Panc1 (cell line): ENCODE results near the gene LSM14B. TPM values are rescaled to one million over a fixed set of nuclear protein-coding genes. Genes with fewer than 3 reads are reported as not detected.

ENCODE experiments used
- ATAC-seq: fragments of 200-7000 bp; cut with Tn5 transposase; 2 replicates; pipeline ENCODE4 v1.9.1; 2020; ENCODE audit warnings: mild to moderate bottlenecking, moderate library complexity
- BruUV-seq: library from RNA; stranded (reverse); fragments of 400-500 nt; replicated peaks from 2 replicates; lab custom pipeline; 2021; lab: Mats Ljungman, UMichigan
- CTCF ChIA-PET: fragments of 300-600 bp; sonication (Branson Sonifier 250); formaldehyde crosslinking; loops from one replicate; lab custom pipeline; 2022; ENCODE audit warnings: antibody characterized with exemption; lab: Charles Lee
- POLR2A ChIA-PET: fragments of 300-600 bp; sonication (Branson Sonifier 250); formaldehyde crosslinking; loops from one replicate; lab custom pipeline; 2022; ENCODE audit warnings: antibody characterized with exemption; lab: Charles Lee
- DNase-seq: peaks from one replicate; pipeline ENCODE4 v3.0.0-alpha.2; 2010; ENCODE audit warnings: low read depth, low spot score
- H3K27ac ChIP-seq: 2 replicates; pipeline ENCODE4 v1.5.1; 2011; ENCODE audit warnings: mild to moderate bottlenecking, low read length, inconsistent platforms
- H3K27me3 ChIP-seq: fragments of 200-500 bp; sonication (Bioruptor generic); 2 replicates; pipeline ENCODE4 v1.6.0; 2014; ENCODE audit warnings: low read length, inconsistent platforms; ENCODE audit not compliant: control insufficient read depth, insufficient read depth
- H3K36me3 ChIP-seq: fragments of 200-500 bp; sonication (Bioruptor generic); 2 replicates; pipeline ENCODE4 v1.5.1; 2014; ENCODE audit warnings: inconsistent platforms, mild to moderate bottlenecking, low read length, moderate library complexity; ENCODE audit not compliant: control insufficient read depth, insufficient read depth
- H3K4me1 ChIP-seq: 2 replicates; pipeline ENCODE4 v1.5.1; 2011; ENCODE audit warnings: inconsistent platforms, mild to moderate bottlenecking, low read length, moderate library complexity; ENCODE audit not compliant: control insufficient read depth, insufficient read depth
- H3K4me3 ChIP-seq, 2 experiments: 2 replicates each; pipeline ENCODE4 v1.5.1; 2011 to 2012; ENCODE audit warnings: low read depth in 2 of 2, low read length in 2 of 2, mild to moderate bottlenecking in 2 of 2, inconsistent platforms in 1 of 2, moderate library complexity in 1 of 2
- H3K9me3 ChIP-seq: fragments of 200-500 bp; sonication (Bioruptor generic); 2 replicates; pipeline ENCODE4 v1.5.1; 2014; ENCODE audit warnings: low read depth, mild to moderate bottlenecking, inconsistent platforms, low read length, moderate library complexity; ENCODE audit not compliant: control insufficient read depth, insufficient read depth
- POLR2AphosphoS5 ChIP-seq: IDR thresholded peaks from 2 replicates; pipeline ENCODE4 v1.6.1; 2012; ENCODE audit warnings: mild to moderate bottlenecking, low read depth, low read length, moderate library complexity
- SIN3A ChIP-seq: IDR thresholded peaks from 2 replicates; pipeline ENCODE4 v1.6.1; 2012; ENCODE audit warnings: low read depth, mild to moderate bottlenecking, low read length, moderate library complexity, borderline replicate concordance; ENCODE audit not compliant: insufficient read depth
- TCF7L2 ChIP-seq: IDR thresholded peaks from 2 replicates; pipeline ENCODE4 v1.6.1; 2011; ENCODE audit warnings: mild to moderate bottlenecking, low read depth, low read length, inconsistent platforms
- in situ Hi-C: cut with HindIII; loops from 2 replicates; pipeline ENCODE4 v1.10.0; 2016; ENCODE audit warnings: low sequenced_read_pairs, low pct_unique_long_range_greater_than_20kb
- intact Hi-C: fragments of 100-400 bp; cut with micrococcal nuclease; formaldehyde crosslinking; loops from one replicate; pipeline ENCODE4 v1.10.0; 2022; ENCODE audit not compliant: unreplicated experiment
- total RNA-seq: library from RNA; stranded (reverse); gene quantifications from one replicate; pipeline ENCODE4 v1.2.1, GENCODE V29; 2021; ENCODE audit not compliant: unreplicated experiment
- TF ChIP-seq, protein P1 (sequence below): fragments of 450-650 bp; IDR thresholded peaks from 2 replicates; pipeline ENCODE4 v1.5.1; 2017; ENCODE audit warnings: mild to moderate bottlenecking
- TF ChIP-seq, protein P2 (sequence below), 2 experiments: IDR thresholded peaks; 2 replicates each; pipeline ENCODE4 v1.6.1; 2011 to 2012; ENCODE audit warnings: low read depth in 2 of 2, control low read depth in 1 of 2, low read length in 1 of 2, mild to moderate bottlenecking in 1 of 2, moderate library complexity in 1 of 2; ENCODE audit not compliant: insufficient read depth in 1 of 2

LSM14B gene
- total RNA-seq, 1 experiment from 2014 or later = 52.2 TPM

DNA sequence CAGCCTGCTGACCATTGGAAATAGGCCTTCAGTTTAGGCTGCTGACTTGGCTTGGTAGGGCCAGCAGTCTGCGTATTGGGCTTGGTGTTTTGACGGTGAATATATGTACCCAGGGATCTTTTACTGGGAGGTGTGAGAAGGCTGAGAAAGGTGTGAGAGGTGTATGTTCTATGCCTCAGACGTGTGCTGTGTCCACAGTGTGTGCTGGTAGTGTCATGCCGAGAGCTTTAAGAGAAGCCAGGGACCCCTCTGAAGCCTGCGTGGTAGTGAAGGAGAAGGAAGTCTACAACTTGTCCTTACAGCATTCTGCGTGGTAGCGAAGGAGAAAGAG is 23.4 kb downstream of the LSM14B start:
- POLR2A ChIA-PET = no interaction called here
- Histone ChIP-seq H3K27ac (no peak overlapping the region), H3K9me3 (no peaks in the 10 kb centered on the region), H3K36me3 (no peaks in the 10 kb centered on the region; the same call in 1 of the 2 replicates), H3K4me1 (peaks cover 27% of the 10 kb centered on the region), H3K4me3 (no peak overlapping the region), H3K27me3 (no peaks in the 10 kb centered on the region)
- CTCF ChIA-PET = no interaction called here
- DNase-seq = no peak
- no TSS peak for BruUV-seq
- TF ChIP-seq SIN3A = no peak
- TF ChIP-seq POLR2AphosphoS5 = no peak
- TF ChIP-seq, protein P1, sequence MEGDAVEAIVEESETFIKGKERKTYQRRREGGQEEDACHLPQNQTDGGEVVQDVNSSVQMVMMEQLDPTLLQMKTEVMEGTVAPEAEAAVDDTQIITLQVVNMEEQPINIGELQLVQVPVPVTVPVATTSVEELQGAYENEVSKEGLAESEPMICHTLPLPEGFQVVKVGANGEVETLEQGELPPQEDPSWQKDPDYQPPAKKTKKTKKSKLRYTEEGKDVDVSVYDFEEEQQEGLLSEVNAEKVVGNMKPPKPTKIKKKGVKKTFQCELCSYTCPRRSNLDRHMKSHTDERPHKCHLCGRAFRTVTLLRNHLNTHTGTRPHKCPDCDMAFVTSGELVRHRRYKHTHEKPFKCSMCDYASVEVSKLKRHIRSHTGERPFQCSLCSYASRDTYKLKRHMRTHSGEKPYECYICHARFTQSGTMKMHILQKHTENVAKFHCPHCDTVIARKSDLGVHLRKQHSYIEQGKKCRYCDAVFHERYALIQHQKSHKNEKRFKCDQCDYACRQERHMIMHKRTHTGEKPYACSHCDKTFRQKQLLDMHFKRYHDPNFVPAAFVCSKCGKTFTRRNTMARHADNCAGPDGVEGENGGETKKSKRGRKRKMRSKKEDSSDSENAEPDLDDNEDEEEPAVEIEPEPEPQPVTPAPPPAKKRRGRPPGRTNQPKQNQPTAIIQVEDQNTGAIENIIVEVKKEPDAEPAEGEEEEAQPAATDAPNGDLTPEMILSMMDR = no peak
- TF ChIP-seq, protein P2, sequence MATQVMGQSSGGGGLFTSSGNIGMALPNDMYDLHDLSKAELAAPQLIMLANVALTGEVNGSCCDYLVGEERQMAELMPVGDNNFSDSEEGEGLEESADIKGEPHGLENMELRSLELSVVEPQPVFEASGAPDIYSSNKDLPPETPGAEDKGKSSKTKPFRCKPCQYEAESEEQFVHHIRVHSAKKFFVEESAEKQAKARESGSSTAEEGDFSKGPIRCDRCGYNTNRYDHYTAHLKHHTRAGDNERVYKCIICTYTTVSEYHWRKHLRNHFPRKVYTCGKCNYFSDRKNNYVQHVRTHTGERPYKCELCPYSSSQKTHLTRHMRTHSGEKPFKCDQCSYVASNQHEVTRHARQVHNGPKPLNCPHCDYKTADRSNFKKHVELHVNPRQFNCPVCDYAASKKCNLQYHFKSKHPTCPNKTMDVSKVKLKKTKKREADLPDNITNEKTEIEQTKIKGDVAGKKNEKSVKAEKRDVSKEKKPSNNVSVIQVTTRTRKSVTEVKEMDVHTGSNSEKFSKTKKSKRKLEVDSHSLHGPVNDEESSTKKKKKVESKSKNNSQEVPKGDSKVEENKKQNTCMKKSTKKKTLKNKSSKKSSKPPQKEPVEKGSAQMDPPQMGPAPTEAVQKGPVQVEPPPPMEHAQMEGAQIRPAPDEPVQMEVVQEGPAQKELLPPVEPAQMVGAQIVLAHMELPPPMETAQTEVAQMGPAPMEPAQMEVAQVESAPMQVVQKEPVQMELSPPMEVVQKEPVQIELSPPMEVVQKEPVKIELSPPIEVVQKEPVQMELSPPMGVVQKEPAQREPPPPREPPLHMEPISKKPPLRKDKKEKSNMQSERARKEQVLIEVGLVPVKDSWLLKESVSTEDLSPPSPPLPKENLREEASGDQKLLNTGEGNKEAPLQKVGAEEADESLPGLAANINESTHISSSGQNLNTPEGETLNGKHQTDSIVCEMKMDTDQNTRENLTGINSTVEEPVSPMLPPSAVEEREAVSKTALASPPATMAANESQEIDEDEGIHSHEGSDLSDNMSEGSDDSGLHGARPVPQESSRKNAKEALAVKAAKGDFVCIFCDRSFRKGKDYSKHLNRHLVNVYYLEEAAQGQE (IDR thresholded peaks at IDR 0.05; ENCODE audit: insufficient read depth in 1 of 2, low read depth in 2 of 2, low read length in 1 of 2) = no peak
- TF ChIP-seq TCF7L2 = no peak
- in situ Hi-C loops = no loop called here
- intact Hi-C loops = no loop called here
- no peak for ATAC-seq

DNA sequence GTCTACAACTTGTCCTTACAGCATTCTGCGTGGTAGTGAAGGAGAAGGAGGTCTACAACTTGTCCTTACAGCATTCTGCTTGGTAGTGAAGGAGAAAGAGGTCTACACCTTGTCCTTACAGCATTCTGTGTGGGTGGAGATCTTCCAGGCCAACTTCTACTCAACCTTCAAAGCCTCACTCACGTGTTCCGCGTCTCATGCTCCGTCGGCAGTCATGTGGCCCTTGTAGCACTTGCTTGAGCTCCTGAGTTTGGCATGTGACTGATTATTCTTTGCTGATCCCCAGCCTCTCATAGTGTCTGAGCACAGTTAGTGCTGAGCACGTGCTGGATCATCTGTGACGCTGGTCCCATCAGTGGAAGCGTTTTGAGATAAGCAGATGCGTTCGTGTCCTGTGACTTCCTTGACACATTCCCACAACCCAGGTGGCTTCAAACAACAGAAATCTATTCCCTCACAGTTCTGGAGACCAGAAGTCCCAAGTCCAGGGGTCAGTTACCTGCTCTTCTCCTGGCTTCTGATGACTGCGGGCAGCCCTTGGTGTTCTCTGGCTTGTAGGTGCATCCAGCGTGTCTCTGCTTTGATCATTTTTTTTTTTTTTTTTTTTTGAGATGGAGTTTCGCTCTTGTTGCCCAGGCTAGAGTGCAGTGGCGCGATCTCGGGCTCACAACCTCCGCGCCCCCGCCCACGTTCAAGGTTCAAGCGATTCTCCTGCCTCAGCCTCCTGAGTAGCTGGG is 23.9 kb downstream of the LSM14B start:
- peaks cover 25% of the 10 kb centered on the region for H3K4me1 ChIP-seq
- in situ Hi-C loops (no loop called here), intact Hi-C loops (no loop called here)
- DNase-seq = no peak
- no peaks in the 10 kb centered on the region for H3K27me3 ChIP-seq
- no peaks in the 10 kb centered on the region; the same call in 1 of the 2 replicates for H3K36me3 ChIP-seq
- TF ChIP-seq, protein P2 (IDR thresholded peaks at IDR 0.05; ENCODE audit: insufficient read depth in 1 of 2, low read depth in 2 of 2, low read length in 1 of 2) = no peak
- TF ChIP-seq, protein P1 = no peak
- TF ChIP-seq TCF7L2 = no peak
- no peak for TF ChIP-seq SIN3A
- TF ChIP-seq POLR2AphosphoS5 = no peak
- no TSS peak for BruUV-seq
- ChIA-PET CTCF (no interaction called here), POLR2A (no interaction called here)
- no peaks in the 10 kb centered on the region for H3K9me3 ChIP-seq
- no peak overlapping the region for H3K27ac ChIP-seq
- H3K4me3 ChIP-seq = no peak overlapping the region
- ATAC-seq = no peak
